Left lung (tissue), 10 donors: ENCODE data around the gene MRNIP. TPM values are rescaled to one million over a fixed set of nuclear protein-coding genes. Genes with fewer than 3 reads are reported as not detected.

Experiments used
- ATAC-seq: fragments of 200-7000 bp; cut with Tn5 transposase; one replicate; pipeline ENCODE4 v1.9.1; 2020; ENCODE audit warnings: moderate library complexity
- DNase-seq, 4 donors: peaks; one replicate each; pipeline ENCODE4 v3.0.0-alpha.2; 2013 to 2020
- H3K27ac ChIP-seq, 2 donors: fragments of 200-600 bp; sonication (generic) in 1 of 2; one replicate each; pipeline versions ENCODE4 v1.5.0 to v1.8.0; 2020 to 2021
- H3K27me3 ChIP-seq, 2 donors: fragments of 200-600 bp; sonication (generic) in 1 of 2; one replicate each; pipeline versions ENCODE4 v1.5.0 to v1.8.0; 2020 to 2021
- H3K36me3 ChIP-seq, 2 donors: fragments of 200-600 bp; sonication (generic) in 1 of 2; one replicate each; pipeline versions ENCODE4 v1.5.0 to v1.8.0; 2020 to 2021
- H3K4me1 ChIP-seq, 2 donors: fragments of 200-600 bp; one replicate each; pipeline ENCODE4 v1.8.0; 2021
- H3K4me3 ChIP-seq, 2 donors: fragments of 200-600 bp; sonication (generic) in 1 of 2; one replicate each; pipeline versions ENCODE4 v1.5.0 to v1.8.0; 2020 to 2021; ENCODE audit warnings: mild to moderate bottlenecking in 1 of 2
- H3K9me3 ChIP-seq, 2 donors: fragments of 200-600 bp; sonication (generic) in 1 of 2; one replicate each; pipeline versions ENCODE4 v1.5.0 to v1.8.0; 2020 to 2021
- CTCF ChIP-seq, 2 donors: fragments of 200-600 bp; sonication (generic) in 1 of 2; IDR thresholded peaks; one replicate each; pipeline versions ENCODE4 v1.5.0 to v1.8.0; 2021; ENCODE audit warnings: antibody characterized with exemption in 2 of 2
- intact Hi-C, 2 donors: fragments of 100-400 bp; cut with DNase I; formaldehyde crosslinking; loops; one replicate each; pipeline versions ENCODE4 v1.11.2 to v1.14.2; 2022
- polyA plus RNA-seq, 6 donors: library from polyadenylated mRNA; unstranded; fragments of 120-200 nt; gene quantifications; one replicate each; pipeline ENCODE4 v1.2.1, GENCODE V29; 2013; ENCODE audit not compliant: insufficient read length in 6 of 6
- total RNA-seq, 2 donors: library from RNA; stranded (reverse); fragmentation: NEBNext Ultra II Directional; extraction: Animal tissue kit (Norgen Biotek cat#: 25700); gene quantifications; one replicate each; pipeline ENCODE4 v1.2.1, GENCODE V29; 2021
- donor health status: DM: no; HTN: yes; CAD: no.
- donor health status: DM: no; HTN: no; CAD: no.

The MRNIP gene
- total and polyA plus RNA-seq, 8 donors: 16.9 to 55.6 (median 46.3) TPM

GRCh38 chr5:179889885-179890284, 31.3 kb upstream of the MRNIP start:
- no peaks in the 10 kb centered on the region for H3K9me3 ChIP-seq
- TF ChIP-seq CTCF (IDR thresholded peaks at IDR 0.05): no peak
- H3K4me1 ChIP-seq: no peaks in the 10 kb centered on the region
- no peak for DNase-seq
- H3K27ac ChIP-seq: no peak overlapping the region
- no peaks in the 10 kb centered on the region for H3K27me3 ChIP-seq
- peaks cover 0 to 100% of the 10 kb centered on the region in 2 donors for H3K36me3 ChIP-seq
- intact Hi-C loops: no loop called here
- no peak for ATAC-seq
- H3K4me3 ChIP-seq: no peak overlapping the region

- ATAC-seq: no peak
- no peak for TF ChIP-seq CTCF (IDR thresholded peaks at IDR 0.05)
- Histone ChIP-seq H3K27ac (no peak overlapping the region), H3K4me1 (no peaks in the 10 kb centered on the region), H3K27me3 (no peaks in the 10 kb centered on the region), H3K36me3 (peaks cover 0 to 100% of the 10 kb centered on the region in 2 donors), H3K4me3 (no peak overlapping the region), H3K9me3 (peaks cover 0 to 14% of the 10 kb centered on the region in 2 donors)
- no peak for DNase-seq
- intact Hi-C loops: no loop called here
These were observed 29.2 kb upstream of the MRNIP start for GRCh38 chr5:179887802-179888201.

GRCh38 chr5:179887095-179887494, 28.5 kb upstream of the MRNIP start:
- H3K36me3 ChIP-seq: peaks cover 0 to 100% of the 10 kb centered on the region in 2 donors
- intact Hi-C loops: no loop called here
- no peaks in the 10 kb centered on the region for H3K27me3 ChIP-seq
- no peaks in the 10 kb centered on the region for H3K4me1 ChIP-seq
- no peak for TF ChIP-seq CTCF (IDR thresholded peaks at IDR 0.05)
- ATAC-seq (no peak), DNase-seq (no peak)
- H3K27ac ChIP-seq: no peak overlapping the region
- no peak overlapping the region for H3K4me3 ChIP-seq
- H3K9me3 ChIP-seq: peaks cover 0 to 20% of the 10 kb centered on the region in 2 donors

GRCh38 chr5:179886190-179886911, 27.7 kb upstream of the MRNIP start:
- ATAC-seq (no peak), DNase-seq (no peak)
- Histone ChIP-seq H3K9me3 (peaks cover 0 to 20% of the 10 kb centered on the region in 2 donors), H3K4me3 (no peak overlapping the region), H3K27me3 (no peaks in the 10 kb centered on the region), H3K27ac (no peak overlapping the region), H3K4me1 (no peaks in the 10 kb centered on the region), H3K36me3 (peaks cover 0 to 92% of the 10 kb centered on the region in 2 donors)
- TF ChIP-seq CTCF (IDR thresholded peaks at IDR 0.05): no peak
- intact Hi-C loops: no loop called here

- intact Hi-C loops: no loop called here
- no peak for ATAC-seq
- Histone ChIP-seq H3K4me1 (no peaks in the 10 kb centered on the region), H3K27me3 (no peaks in the 10 kb centered on the region), H3K27ac (no peak overlapping the region), H3K4me3 (no peak overlapping the region), H3K36me3 (peaks cover 0 to 91% of the 10 kb centered on the region in 2 donors), H3K9me3 (peaks cover 0 to 20% of the 10 kb centered on the region in 2 donors)
- no peak for TF ChIP-seq CTCF (IDR thresholded peaks at IDR 0.05)
- DNase-seq: peak in 1 of 4 donors; percentile 32
These were observed 27.0 kb upstream of the MRNIP start for GRCh38 chr5:179885491-179886090.
